ENCODE measurements around the gene UNG.

GRCh38 chr12:109114644-109115043 is 17.2 kb downstream of the UNG start:
- TF ChIP-seq CTCF (IDR thresholded peaks at IDR 0.05): no peak
- TF ChIP-seq POLR2A (IDR thresholded peaks at IDR 0.05): no peak
